ENCODE measurements around the gene STAT4. TPM values are rescaled to one million over a fixed set of nuclear protein-coding genes. Genes with fewer than 3 reads are reported as not detected.
A peak's percentile ranks its signal among the peaks of the same experiment; 100 is the strongest.
"Not testable (repeated sequence)": the region's sequence is repeated elsewhere in the genome, so short reads cannot be mapped to it uniquely, and the experiment has no call there.

Gene STAT4
- total and polyA plus RNA-seq, 5 donors from 2014 or later = 22.7 to 60.0 (median 28.8) TPM

DNA sequence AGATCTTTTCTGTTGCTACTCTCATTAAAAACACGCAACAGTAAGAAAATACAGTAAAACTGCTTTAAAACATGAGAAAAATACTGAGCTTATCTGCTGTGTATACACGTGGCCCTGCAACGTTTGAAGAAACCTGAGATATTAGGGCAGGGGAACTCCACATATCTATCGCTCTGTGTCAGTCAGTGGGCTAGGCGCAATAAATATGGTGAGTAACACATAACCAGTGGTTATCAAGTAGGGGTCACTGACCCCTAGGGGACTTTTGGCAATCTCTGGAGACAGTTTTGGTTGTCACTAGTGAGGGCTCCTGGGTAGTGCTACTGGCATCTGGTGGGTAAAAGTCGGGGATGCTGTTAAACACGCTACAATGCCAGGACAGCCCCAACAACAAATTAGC, 151.7 kb downstream of the STAT4 start:
- no peak overlapping the region for H3K27ac ChIP-seq (ENCODE audit: insufficient read depth, low read length, poor library complexity, severe bottlenecking)
- no peak for ATAC-seq (ENCODE audit: low read depth in 2 of 2)
- peaks cover 15 to 67% (median 58%) of the 10 kb centered on the region in 4 donors for H3K4me1 Mint-ChIP-seq
- H3K4me1 ChIP-seq (ENCODE audit: control insufficient read depth, insufficient read depth, low read length, poor library complexity, severe bottlenecking) = no peaks in the 10 kb centered on the region
- H3K36me3 Mint-ChIP-seq = peaks cover 77% of the 10 kb centered on the region
- H3K4me3 Mint-ChIP-seq = no peak overlapping the region
- no peak for DNase-seq
- no peaks in the 10 kb centered on the region for H3K27me3 ChIP-seq (ENCODE audit: control insufficient read depth, insufficient read depth, low read length)
- peak overlapping the region; percentile 34 to 75 (median 54) for H3K27ac Mint-ChIP-seq
- no peaks in the 10 kb centered on the region for H3K9me3 Mint-ChIP-seq
- no peaks in the 10 kb centered on the region for H3K27me3 Mint-ChIP-seq
- H3K9me3 ChIP-seq (ENCODE audit: control insufficient read depth in 2 of 2, low read length in 2 of 2) = peaks cover 0 to 3% of the 10 kb centered on the region in 2 experiments
- no peak overlapping the region for H3K4me3 ChIP-seq (ENCODE audit: low read depth, low read length)
- peaks cover 96% of the 10 kb centered on the region for H3K36me3 ChIP-seq (ENCODE audit: control insufficient read depth, insufficient read depth, low read length)

DNA sequence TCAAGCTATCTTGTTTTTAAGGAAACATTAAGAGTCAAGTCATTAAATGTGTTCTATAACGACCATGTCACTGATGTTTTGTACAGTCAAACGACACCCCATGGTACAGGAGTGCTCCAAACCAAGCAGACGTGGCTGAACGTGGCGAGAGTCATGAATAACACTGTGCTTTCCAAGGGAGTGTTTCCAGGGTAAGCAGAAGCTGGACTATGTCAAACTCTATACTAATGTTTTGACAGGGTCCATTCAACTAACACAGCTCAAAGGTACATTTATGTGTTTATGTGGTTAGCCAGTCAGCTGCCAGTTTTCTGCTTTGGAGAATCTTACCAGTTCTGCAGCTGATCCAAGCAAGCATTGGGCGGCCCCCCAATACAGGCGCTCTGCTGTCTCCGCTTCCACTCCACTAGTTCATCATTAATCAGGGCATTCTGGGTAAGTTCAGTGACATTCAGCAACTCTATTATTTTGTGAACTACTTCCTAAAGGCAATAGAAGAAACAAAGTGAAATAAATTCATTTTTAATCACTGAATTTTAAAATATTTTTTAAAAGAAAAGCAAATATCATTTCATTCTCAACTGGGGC, 153.2 kb downstream of the STAT4 start:
- Histone ChIP-seq H3K36me3 (ENCODE audit: control insufficient read depth, insufficient read depth, low read length) (peaks cover 95% of the 10 kb centered on the region), H3K27ac (ENCODE audit: insufficient read depth, low read length, poor library complexity, severe bottlenecking) (peak overlapping the region; percentile 16), H3K4me3 (ENCODE audit: low read depth, low read length) (no peak overlapping the region), H3K4me1 (ENCODE audit: control insufficient read depth, insufficient read depth, low read length, poor library complexity, severe bottlenecking) (no peaks in the 10 kb centered on the region), H3K27me3 (ENCODE audit: control insufficient read depth, insufficient read depth, low read length) (no peaks in the 10 kb centered on the region), H3K9me3 (ENCODE audit: control insufficient read depth in 2 of 2, low read length in 2 of 2) (no peaks in the 10 kb centered on the region)
- Mint-ChIP-seq H3K27ac (peak overlapping the region; percentile 68 to 96 (median 75)), H3K4me1 (peaks cover 21 to 62% (median 51%) of the 10 kb centered on the region in 4 donors), H3K36me3 (peaks cover 75% of the 10 kb centered on the region), H3K4me3 (no peak overlapping the region), H3K27me3 (no peaks in the 10 kb centered on the region), H3K9me3 (no peaks in the 10 kb centered on the region)
- DNase-seq = no peak
- ATAC-seq (ENCODE audit: low read depth in 2 of 2) = no peak

- no peaks in the 10 kb centered on the region for H3K27me3 Mint-ChIP-seq
- H3K4me1 Mint-ChIP-seq = peaks cover 16 to 60% (median 48%) of the 10 kb centered on the region in 4 donors
- no peaks in the 10 kb centered on the region for H3K9me3 ChIP-seq (ENCODE audit: control insufficient read depth in 2 of 2, low read length in 2 of 2)
- H3K9me3 Mint-ChIP-seq = no peaks in the 10 kb centered on the region
- H3K27ac Mint-ChIP-seq = peak overlapping the region; percentile 75 to 96 (median 82)
- ATAC-seq (ENCODE audit: low read depth in 2 of 2) = no peak
- H3K36me3 ChIP-seq (ENCODE audit: control insufficient read depth, insufficient read depth, low read length) = peaks cover 95% of the 10 kb centered on the region
- no peak overlapping the region for H3K27ac ChIP-seq (ENCODE audit: insufficient read depth, low read length, poor library complexity, severe bottlenecking)
- no peak overlapping the region for H3K4me3 ChIP-seq (ENCODE audit: low read depth, low read length)
- no peaks in the 10 kb centered on the region for H3K4me1 ChIP-seq (ENCODE audit: control insufficient read depth, insufficient read depth, low read length, poor library complexity, severe bottlenecking)
- H3K4me3 Mint-ChIP-seq = no peak overlapping the region
- peaks cover 77% of the 10 kb centered on the region for H3K36me3 Mint-ChIP-seq
- no peaks in the 10 kb centered on the region for H3K27me3 ChIP-seq (ENCODE audit: control insufficient read depth, insufficient read depth, low read length)
- DNase-seq = no peak
These were observed 153.8 kb downstream of the STAT4 start for GRCh38 chr2:190996947-190997346.

- H3K4me1 ChIP-seq (ENCODE audit: control insufficient read depth, insufficient read depth, low read length, poor library complexity, severe bottlenecking) = no peaks in the 10 kb centered on the region
- Mint-ChIP-seq H3K27me3 (no peaks in the 10 kb centered on the region), H3K27ac (peak overlapping the region; percentile 75 to 96 (median 82)), H3K9me3 (no peaks in the 10 kb centered on the region), H3K36me3 (peaks cover 76% of the 10 kb centered on the region), H3K4me3 (no peak overlapping the region), H3K4me1 (peaks cover 15 to 62% (median 45%) of the 10 kb centered on the region in 4 donors)
- H3K4me3 ChIP-seq (ENCODE audit: low read depth, low read length) = no peak overlapping the region
- no peaks in the 10 kb centered on the region for H3K27me3 ChIP-seq (ENCODE audit: control insufficient read depth, insufficient read depth, low read length)
- ATAC-seq (ENCODE audit: low read depth in 2 of 2) (peak; percentile 64 to 68), DNase-seq (peak; percentile 19 to 63 (median 44))
- H3K36me3 ChIP-seq (ENCODE audit: control insufficient read depth, insufficient read depth, low read length) = peaks cover 95% of the 10 kb centered on the region
- H3K9me3 ChIP-seq (ENCODE audit: control insufficient read depth in 2 of 2, low read length in 2 of 2) = no peaks in the 10 kb centered on the region
- peak overlapping the region; percentile 53 for H3K27ac ChIP-seq (ENCODE audit: insufficient read depth, low read length, poor library complexity, severe bottlenecking)
These were observed 154.4 kb downstream of the STAT4 start for GRCh38 chr2:190996338-190996946.

GRCh38 chr2:190995315-190995714, 155.5 kb downstream of the STAT4 start:
- peaks cover 73% of the 10 kb centered on the region for H3K36me3 Mint-ChIP-seq
- not testable (repeated sequence) for H3K27me3 ChIP-seq (ENCODE audit: control insufficient read depth, insufficient read depth, low read length); ATAC-seq (ENCODE audit: low read depth in 2 of 2); H3K4me3 Mint-ChIP-seq; H3K4me3 ChIP-seq (ENCODE audit: low read depth, low read length); H3K27ac ChIP-seq (ENCODE audit: insufficient read depth, low read length, poor library complexity, severe bottlenecking); DNase-seq; H3K4me1 ChIP-seq (ENCODE audit: control insufficient read depth, insufficient read depth, low read length, poor library complexity, severe bottlenecking); H3K9me3 ChIP-seq (ENCODE audit: control insufficient read depth in 2 of 2, low read length in 2 of 2); H3K9me3 Mint-ChIP-seq; H3K27me3 Mint-ChIP-seq
- peaks cover 95% of the 10 kb centered on the region for H3K36me3 ChIP-seq (ENCODE audit: control insufficient read depth, insufficient read depth, low read length)
- peak overlapping the region; percentile 75 to 94 (median 88) for H3K27ac Mint-ChIP-seq
- peaks cover 15 to 51% (median 37%) of the 10 kb centered on the region in 4 donors for H3K4me1 Mint-ChIP-seq

DNA sequence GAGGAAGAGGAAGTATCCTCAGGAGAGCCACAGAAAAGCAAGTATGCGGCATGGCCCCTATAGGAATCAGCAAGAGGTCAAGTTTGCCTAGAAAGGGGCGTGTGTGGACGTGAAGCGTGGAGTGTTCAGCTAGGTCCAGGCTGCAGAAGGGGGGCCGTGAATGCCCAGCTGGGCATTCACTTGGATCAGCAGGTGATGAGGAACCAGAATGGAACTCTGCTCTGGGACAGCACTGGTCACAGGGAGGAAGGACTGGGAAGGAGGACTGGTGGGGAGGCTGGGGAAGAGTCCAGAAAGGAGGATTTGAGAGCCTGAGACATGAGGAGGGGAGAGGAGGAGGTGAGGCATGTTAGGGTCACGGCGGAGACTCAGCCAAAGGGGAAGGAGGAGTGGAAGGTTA, 156.6 kb downstream of the STAT4 start:
- DNase-seq (no peak), ATAC-seq (ENCODE audit: low read depth in 2 of 2) (no peak)
- Mint-ChIP-seq H3K9me3 (no peaks in the 10 kb centered on the region), H3K4me3 (no peak overlapping the region), H3K36me3 (peaks cover 72% of the 10 kb centered on the region), H3K4me1 (peaks cover 15 to 52% (median 33%) of the 10 kb centered on the region in 4 donors), H3K27me3 (no peaks in the 10 kb centered on the region), H3K27ac (peak overlapping the region in 2 of 3 donors; percentile 47 to 75)
- Histone ChIP-seq H3K27me3 (ENCODE audit: control insufficient read depth, insufficient read depth, low read length) (no peaks in the 10 kb centered on the region), H3K4me1 (ENCODE audit: control insufficient read depth, insufficient read depth, low read length, poor library complexity, severe bottlenecking) (no peaks in the 10 kb centered on the region), H3K9me3 (ENCODE audit: control insufficient read depth in 2 of 2, low read length in 2 of 2) (no peaks in the 10 kb centered on the region), H3K36me3 (ENCODE audit: control insufficient read depth, insufficient read depth, low read length) (peaks cover 95% of the 10 kb centered on the region), H3K4me3 (ENCODE audit: low read depth, low read length) (no peak overlapping the region), H3K27ac (ENCODE audit: insufficient read depth, low read length, poor library complexity, severe bottlenecking) (no peak overlapping the region)

GRCh38 chr2:190993292-190993643, 157.5 kb downstream of the STAT4 start:
- no peaks in the 10 kb centered on the region for H3K4me1 ChIP-seq (ENCODE audit: control insufficient read depth, insufficient read depth, low read length, poor library complexity, severe bottlenecking)
- peaks cover 76% of the 10 kb centered on the region for H3K36me3 Mint-ChIP-seq

DNA sequence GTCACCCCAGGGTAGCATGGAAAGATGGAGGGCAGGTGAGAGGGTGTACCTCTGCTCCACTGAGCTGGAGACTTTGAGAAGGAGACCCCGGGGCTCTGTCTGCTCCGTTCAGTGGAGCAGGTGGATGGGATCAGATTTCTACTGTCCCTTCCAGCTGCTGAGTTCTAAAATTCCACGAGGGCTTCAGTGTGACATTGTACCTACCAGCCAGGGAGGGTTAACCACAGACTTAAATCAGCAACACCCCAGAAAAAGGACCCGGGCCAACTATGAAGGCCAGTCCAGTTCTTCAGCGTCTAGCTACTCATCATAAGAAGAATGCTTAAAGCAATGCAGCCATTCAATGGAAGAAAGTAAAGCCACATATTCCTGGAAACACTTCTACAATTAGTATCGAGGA, 160.7 kb downstream of the STAT4 start:
- Mint-ChIP-seq H3K27me3 (no peaks in the 10 kb centered on the region), H3K4me1 (peaks cover 23 to 35% (median 24%) of the 10 kb centered on the region in 4 donors), H3K9me3 (no peaks in the 10 kb centered on the region), H3K4me3 (no peak overlapping the region), H3K27ac (peak overlapping the region in 2 of 3 donors; percentile 65 to 91), H3K36me3 (peaks cover 74% of the 10 kb centered on the region)
- Histone ChIP-seq H3K36me3 (ENCODE audit: control insufficient read depth, insufficient read depth, low read length) (peaks cover 96% of the 10 kb centered on the region), H3K4me3 (ENCODE audit: low read depth, low read length) (no peak overlapping the region), H3K9me3 (ENCODE audit: control insufficient read depth in 2 of 2, low read length in 2 of 2) (no peaks in the 10 kb centered on the region), H3K4me1 (ENCODE audit: control insufficient read depth, insufficient read depth, low read length, poor library complexity, severe bottlenecking) (no peaks in the 10 kb centered on the region), H3K27ac (ENCODE audit: insufficient read depth, low read length, poor library complexity, severe bottlenecking) (no peak overlapping the region), H3K27me3 (ENCODE audit: control insufficient read depth, insufficient read depth, low read length) (no peaks in the 10 kb centered on the region)
- ATAC-seq (ENCODE audit: low read depth in 2 of 2) (no peak), DNase-seq (no peak)

More at GRCh38 chr2:190993292-190993643, 157.5 kb downstream of the STAT4 start:
- Histone ChIP-seq H3K4me3 (ENCODE audit: low read depth, low read length) (no peak overlapping the region), H3K9me3 (ENCODE audit: control insufficient read depth in 2 of 2, low read length in 2 of 2) (no peaks in the 10 kb centered on the region), H3K27ac (ENCODE audit: insufficient read depth, low read length, poor library complexity, severe bottlenecking) (no peak overlapping the region), H3K36me3 (ENCODE audit: control insufficient read depth, insufficient read depth, low read length) (peaks cover 97% of the 10 kb centered on the region), H3K27me3 (ENCODE audit: control insufficient read depth, insufficient read depth, low read length) (no peaks in the 10 kb centered on the region)
- Mint-ChIP-seq H3K27me3 (no peaks in the 10 kb centered on the region), H3K9me3 (no peaks in the 10 kb centered on the region), H3K4me3 (no peak overlapping the region), H3K4me1 (peaks cover 15 to 48% (median 30%) of the 10 kb centered on the region in 4 donors), H3K27ac (peak overlapping the region in 2 of 3 donors; percentile 13 to 78)
- ATAC-seq (ENCODE audit: low read depth in 2 of 2) = no peak
- no peak for DNase-seq

All from CD4-positive, CD25-positive, alpha-beta regulatory T cell (primary cell).